Fibroblast of villous mesenchyme (primary cell): ENCODE data around the gene TSHZ2. TPM values are rescaled to one million over a fixed set of nuclear protein-coding genes. Genes with fewer than 3 reads are reported as not detected.
A peak's percentile ranks its signal among the peaks of the same experiment; 100 is the strongest.

ENCODE experiments used
- DNase-seq: peaks from one replicate; pipeline ENCODE4 v3.0.0-alpha.2; 2010; ENCODE audit warnings: low read depth
- H3K4me3 ChIP-seq: 2 replicates; pipeline ENCODE4 v1.5.1; 2011; ENCODE audit warnings: low read depth, mild to moderate bottlenecking, low read length
- CTCF ChIP-seq: IDR thresholded peaks from 2 replicates; pipeline ENCODE4 v1.5.1; 2012; ENCODE audit warnings: low read depth, mild to moderate bottlenecking, low read length; ENCODE audit not compliant: insufficient read depth
- total RNA-seq: library from RNA; depleted of rRNA; stranded (reverse); fragments of >200 nt; gene quantifications from 2 replicates; pipeline ENCODE4 v1.2.3, GENCODE V29; 2012

The TSHZ2 gene
- total RNA-seq, 1 donor: 2.6 TPM

GRCh38 chr20:53491462-53491861 lies 519.3 kb downstream of the TSHZ2 start:
- TF ChIP-seq CTCF: no peak
- DNase-seq: no peak
- H3K4me3 ChIP-seq: no peak overlapping the region

- no peak for TF ChIP-seq CTCF
- DNase-seq: no peak
- no peak overlapping the region for H3K4me3 ChIP-seq
Observed at GRCh38 chr20:53492212-53492611, 520.1 kb downstream of the TSHZ2 start.

GRCh38 chr20:53493311-53493857 lies 521.2 kb downstream of the TSHZ2 start:
- TF ChIP-seq CTCF: peak; percentile 12
- no peak overlapping the region for H3K4me3 ChIP-seq
- peak; percentile 56 for DNase-seq

- no peak overlapping the region for H3K4me3 ChIP-seq
- no peak for TF ChIP-seq CTCF
- DNase-seq: no peak
Observed at GRCh38 chr20:53494753-53495152, 522.6 kb downstream of the TSHZ2 start.

- no peak for DNase-seq
- TF ChIP-seq CTCF: no peak
- no peak overlapping the region for H3K4me3 ChIP-seq
Observed at GRCh38 chr20:53495398-53496092, 523.4 kb downstream of the TSHZ2 start.

GRCh38 chr20:53497246-53497645 lies 525.1 kb downstream of the TSHZ2 start:
- no peak overlapping the region for H3K4me3 ChIP-seq
- TF ChIP-seq CTCF: no peak
- no peak for DNase-seq

- no peak for TF ChIP-seq CTCF
- DNase-seq: no peak
- no peak overlapping the region for H3K4me3 ChIP-seq
Observed at GRCh38 chr20:53498341-53498740, 526.2 kb downstream of the TSHZ2 start.
